GM18858 (cell line): ENCODE data around the gene PTPN7.
"Not testable (repeated sequence)": the region's sequence is repeated elsewhere in the genome, so short reads cannot be mapped to it uniquely, and the experiment has no call there.

Experiments used
- ATAC-seq: cut with Tn5 transposase; IDR thresholded peaks from one replicate; pipeline ENCODE4 v1.9.1; 2021; ENCODE audit not compliant: unreplicated experiment

Gene PTPN7

DNA sequence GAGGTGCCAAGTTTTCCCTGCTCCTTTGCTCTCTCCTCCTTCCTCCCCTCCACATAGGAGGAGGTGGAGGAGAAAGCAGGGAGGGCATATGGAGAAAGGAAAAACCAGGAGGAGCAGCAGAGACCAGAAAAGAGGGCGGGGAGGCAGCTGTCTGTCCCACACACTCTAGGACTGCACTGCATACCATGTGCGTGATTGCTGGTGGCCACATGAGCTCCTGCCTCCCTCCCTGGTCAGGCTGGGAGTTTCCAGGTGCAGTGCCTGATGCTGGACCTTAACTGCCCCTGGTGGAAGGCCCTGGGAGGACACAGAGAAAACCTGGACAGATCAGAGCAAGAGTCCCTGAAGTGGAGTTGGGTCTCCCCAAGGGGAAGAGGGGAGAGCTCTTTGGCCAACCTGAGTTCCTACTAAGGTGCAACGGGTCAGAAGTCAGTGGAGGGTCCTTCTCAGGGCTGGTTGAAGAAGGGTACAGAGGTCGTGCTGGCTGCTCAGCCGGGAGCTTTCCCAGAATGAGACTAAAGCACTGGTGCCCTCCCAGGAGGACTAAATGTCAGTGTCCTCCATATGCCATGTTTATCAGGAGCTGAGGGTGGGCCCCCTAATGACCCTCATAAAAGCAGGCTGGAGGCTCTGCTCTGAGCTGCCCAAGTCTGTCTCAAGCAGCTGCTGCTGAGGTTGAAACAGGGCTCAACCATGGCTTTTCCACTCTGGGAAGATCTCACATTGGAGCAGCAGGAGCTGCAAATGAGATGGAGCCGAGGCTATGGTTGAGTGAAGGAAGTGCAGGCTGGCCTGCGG lies 29.7 kb upstream of the PTPN7 start:
- no peak for ATAC-seq

DNA sequence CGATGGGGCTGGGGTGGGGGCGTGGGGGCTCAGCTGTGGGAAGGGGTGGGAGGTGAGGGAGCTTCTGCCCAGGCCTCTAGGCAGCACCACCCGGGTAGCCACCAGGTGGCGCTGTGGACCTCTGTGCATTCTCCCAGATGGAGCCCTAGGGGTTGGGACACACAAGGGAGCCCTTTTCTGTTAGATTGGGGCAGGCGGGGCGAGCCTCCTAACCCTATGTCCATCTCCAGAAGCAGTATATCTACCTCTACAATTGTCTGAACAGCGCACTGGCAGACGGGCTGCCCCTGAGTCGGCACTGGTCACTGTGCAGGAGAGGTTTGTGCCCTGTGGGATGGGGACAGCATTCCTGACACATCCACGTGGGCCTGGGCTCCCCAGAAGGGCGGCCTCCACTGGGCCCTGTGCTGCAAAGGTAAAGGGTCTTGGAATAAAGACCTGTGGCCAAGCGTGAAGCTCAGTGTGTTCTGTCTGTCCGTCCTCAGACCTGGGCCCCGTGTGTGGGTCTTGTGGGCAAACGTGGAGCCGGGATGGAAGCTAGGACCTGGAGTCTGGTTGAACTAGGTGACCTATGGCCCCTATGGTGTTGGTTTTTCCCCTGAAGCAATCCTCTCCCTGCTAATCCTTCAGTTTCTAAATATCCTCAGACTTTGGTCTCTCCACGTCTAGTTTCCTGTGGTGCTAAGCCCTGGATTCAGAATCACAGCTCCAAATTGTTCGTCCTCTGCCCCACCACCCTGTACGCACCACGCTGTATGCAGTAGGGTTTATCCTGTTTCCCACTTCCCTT lies 28.8 kb upstream of the PTPN7 start:
- no peak for ATAC-seq

DNA sequence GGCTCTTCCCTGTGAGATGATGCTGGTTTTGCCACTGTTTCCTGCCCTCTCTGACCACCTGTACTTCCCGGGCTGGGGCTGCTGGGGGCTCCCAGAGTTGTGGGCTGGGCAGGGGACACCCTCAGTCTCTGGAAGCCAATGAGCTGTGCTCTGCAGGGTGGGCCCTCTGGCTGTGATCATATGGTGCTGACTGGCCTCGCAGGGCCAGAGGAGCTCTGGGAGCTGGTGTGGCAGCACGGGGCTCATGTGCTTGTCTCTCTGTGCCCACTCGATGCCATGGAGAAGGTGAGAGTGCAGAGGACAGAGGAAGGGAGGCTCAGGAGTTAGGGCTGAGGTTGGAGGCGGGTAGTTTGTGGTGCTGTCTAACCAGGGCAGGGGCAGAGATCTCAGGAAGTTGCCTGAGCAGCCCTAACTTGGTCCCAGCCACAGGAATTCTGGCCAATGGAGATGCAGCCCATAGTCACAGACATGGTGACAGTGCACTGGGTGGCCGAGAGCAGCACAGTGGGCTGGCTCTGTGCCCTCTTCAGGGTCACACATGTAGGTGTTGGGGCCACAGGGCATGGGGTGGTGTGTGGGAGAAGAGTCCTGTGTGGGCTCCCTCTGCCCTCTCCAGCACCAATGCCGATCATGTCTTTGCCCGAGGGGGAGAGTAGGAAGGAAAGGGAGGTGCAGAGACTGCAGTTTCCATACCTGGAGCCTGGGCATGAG lies 27.4 kb upstream of the PTPN7 start:
- no peak for ATAC-seq

DNA sequence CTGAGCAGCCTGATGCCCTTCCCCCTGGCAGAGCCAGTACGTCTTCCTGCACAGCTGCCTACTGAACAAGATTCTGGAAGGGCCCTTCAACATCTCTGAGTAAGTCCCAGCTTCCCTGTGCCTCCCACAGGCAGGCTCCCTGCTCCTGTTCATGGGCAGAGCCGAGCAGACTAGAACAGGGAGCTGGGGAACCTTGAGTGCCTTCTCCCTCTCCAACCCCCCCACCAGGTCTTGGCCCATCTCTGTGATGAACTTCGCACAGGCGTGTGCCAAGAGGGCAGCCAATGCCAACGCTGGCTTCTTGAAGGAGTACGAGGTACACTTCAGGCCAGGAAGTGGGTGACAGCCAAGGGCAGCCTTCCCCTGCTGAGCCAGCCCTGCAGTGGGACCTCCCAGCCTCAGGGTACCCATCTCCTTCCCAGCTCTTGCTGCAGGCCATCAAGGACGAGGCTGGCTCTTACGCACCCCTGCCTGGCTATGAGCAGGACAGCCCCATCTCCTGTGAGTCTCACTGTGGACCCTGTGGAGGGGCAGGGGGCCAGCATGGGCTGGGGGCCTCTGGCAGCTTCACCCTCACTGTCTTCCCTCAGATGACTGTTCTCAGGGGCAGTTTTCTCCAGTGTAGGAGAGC lies 26.8 kb upstream of the PTPN7 start:
- no peak for ATAC-seq

DNA sequence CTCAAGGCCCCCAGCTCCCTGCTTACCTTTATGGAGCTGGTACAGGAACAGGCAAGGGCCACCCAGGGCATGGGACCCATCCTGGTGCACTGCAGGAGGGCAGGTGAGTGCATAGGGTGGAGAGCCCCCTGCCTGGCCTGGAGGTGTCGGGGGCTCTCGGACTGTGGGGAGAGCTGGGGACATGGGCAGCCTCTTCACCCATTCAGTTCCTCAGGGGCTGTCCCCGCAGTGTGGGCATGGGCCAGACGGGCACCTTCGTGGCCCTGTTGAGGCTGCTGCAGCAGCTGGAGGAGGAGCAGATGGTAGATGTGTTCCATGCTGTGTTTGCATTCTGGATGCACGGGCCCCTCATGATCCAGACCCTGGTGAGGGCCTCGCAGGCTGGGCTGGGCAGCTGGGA lies 25.9 kb upstream of the PTPN7 start:
- no peak for ATAC-seq

DNA sequence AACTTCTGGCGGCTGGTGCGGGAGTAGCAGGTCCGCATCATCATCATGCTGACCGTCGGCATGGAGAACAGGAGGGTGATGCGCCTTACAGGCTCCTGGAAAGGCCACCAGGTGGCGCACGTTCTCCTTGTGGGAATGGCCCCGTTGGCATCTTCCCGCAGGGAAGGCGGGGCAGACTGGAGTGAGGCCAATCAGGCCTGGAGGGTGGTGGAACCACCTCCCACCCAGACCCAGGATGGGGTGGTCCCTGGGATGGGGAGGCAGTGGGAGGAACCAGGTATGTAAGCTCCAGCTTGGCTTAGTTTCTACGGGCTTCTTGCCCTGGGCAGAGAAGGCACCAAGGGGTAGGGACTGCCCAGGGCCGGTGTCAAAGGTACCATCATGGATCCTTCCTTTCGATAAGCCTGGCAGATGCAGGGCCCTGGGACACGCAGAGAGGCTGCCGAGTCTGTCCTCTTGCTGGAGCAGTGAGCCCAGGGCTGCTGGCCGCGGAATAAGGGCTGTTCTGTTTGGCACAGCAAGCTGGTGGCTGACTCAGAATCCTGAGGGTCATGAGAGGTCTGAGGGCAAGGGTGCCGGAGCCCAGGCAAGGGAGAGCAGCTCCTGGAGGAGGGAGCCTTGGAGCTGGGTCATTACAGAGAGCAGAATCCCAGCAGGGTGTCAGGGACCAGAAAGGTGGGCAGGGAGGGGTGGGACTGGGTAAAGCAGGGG lies 24.5 kb upstream of the PTPN7 start:
- no peak for ATAC-seq

DNA sequence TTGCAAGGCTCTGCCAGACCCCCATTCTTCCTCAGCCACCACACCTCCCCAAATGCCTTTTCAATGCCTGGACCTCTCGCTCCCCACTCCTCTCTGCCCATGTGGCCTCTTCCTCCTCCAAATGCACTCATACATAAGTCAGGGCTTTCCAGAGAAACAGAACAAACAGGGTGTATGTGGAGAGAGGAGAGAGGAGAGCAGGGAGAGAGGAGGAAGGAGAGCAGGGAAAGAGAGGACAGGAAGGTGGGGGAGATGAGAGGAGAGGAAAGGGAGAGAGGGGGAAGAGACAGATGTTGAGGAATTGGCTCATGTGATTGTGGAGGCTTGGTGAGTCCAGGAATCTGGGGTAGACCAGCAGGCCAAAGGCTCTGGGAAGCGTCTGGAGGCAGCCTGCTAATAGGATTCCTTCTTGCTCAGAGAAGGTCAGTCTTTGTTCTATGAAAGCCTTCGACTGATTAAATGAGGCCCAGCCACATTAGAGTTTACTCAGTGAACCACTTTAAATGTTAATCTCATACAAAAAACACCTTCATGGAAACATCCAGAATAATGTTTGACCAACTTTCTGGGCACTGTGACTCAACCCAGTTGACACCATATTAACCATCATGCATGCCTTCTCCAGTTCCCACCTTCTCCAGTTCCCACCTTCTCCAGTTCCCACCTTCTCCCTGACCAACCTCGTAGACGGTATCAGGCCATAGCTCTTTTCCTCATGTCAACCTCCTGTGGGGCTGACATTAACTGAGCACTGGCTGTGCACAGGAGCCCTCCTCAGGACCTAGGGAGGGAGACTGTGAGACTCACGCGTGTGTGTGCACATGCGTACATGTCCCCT lies 21.9 kb upstream of the PTPN7 start:
- ATAC-seq: no peak

DNA sequence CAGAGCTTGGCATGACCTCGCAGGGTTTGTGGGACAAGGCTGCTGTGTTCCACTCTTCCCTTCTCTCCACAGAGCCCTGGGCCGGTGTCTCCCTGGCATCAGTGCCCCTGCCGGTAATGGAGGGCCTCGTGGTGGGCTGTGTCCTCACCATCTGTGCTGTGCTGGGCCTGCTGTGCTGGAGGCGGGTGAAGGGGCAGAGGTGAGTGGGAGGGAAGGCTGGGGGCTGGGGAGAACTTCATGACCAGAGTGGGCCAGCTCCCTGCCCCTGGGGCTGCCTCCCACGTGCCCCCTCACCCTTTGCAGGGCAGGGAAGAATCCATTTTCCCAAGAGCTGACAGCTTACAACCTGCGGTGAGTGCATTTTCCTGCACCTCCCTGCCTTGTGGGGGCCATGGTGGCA lies 21.2 kb upstream of the PTPN7 start:
- ATAC-seq: no peak

DNA sequence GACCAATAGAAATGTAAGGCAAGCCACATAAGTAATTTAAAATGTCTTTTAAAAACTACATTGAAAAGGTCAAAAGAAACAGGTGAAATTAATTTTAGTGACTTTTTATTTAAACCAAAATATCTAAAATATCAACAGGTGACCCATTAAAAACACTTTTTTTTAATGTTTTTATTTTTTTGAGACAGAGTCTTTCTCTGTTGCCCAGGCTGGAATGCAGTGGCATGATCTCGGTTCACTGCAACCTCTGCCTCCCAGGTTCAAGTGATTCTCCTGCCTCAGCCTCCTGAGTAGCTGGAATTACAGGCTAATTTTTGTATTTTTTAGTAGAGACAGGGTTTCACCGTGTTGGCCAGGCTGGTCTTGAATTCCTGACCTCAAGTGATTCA lies 20.3 kb upstream of the PTPN7 start:
- ATAC-seq: not testable (repeated sequence)

DNA sequence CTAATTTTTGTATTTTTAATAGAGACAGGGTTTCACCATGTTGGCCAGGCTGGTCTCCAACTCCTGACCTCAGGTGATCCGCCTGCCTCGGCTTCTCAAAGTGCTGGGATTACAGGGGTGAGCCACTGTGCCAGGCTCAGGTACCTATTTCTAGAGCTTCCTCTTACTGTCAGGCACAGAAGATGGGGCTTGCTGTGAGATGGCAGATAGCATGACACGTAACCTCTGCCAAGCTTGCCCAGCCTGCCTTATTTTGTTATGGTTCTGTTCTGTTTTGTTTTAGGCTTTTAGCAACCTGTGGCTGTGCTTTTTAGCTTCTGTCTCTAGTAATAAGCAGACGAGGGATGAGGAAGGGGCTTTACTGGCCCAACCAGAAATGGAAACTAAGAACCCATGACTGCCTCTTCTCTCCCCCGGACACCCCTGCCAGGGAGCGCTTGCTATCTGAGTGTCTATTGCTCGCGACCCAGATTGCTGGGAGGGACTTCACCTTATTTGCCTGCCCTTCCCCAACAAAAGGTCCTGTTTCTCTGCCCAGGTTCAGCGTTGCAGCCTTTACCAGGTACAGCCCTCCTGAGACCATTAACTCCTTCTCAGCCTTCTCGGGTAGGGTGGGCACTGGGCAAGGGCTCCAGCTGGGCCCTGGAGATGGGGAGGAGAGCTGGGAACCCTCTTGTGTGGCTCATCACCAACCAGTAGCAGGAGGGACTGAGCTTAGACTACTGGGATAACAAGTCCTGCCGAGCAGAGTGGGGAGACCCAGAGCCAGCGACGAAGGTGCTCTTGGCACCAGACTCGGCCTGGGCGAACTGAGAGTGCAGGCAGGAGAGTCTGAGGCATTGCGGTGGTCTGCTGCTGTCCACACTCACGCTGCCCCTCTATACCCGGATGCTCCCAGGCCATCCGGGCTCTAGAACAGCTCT lies 19.7 kb upstream of the PTPN7 start:
- ATAC-seq: no peak

DNA sequence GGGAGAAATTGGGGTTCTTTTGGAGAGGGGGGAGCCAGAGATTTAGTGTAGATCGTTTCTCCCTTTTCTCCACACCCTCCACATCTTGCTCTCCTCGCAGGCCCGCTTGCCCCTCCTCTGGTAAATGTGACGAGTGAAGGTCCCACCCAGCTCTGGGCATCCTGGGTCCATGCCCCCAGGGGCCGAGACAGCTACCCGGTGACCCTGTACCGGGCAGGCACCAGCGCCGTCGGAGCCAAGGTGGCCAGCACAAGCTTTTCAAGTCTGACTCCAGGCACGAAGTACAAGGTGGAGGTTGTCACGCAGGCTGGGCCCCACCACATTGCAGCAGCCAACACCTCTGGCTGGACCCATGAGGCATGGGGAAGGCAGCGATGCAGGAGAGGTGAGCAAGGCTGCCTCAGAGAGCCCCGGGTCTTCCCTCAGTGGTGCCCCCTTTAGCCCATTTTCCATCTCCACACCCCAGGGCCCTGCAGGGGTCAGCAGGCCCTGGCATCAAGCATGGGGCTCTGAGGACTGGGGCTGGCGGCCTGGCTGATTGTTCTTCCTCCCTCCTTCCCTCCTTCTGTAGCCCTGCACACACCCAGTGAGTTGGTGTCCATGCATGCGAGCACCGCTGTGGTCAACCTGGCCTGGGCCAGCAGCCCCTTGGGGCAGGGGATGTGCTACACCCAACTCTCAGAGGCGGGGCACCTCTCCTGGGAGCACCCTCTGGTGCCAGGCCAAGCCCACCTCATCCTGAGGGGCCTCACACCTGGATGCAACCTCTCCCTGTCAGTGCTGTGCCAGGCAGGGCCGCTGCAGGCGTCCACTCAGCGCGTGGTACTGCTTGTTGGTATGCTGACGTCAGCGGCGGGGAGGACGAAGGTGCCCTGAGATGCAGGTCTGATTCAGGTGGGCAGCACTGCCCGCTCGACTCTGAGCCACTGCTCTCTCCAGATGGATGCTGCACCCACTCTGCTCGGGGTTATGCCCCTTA lies 16.8 kb upstream of the PTPN7 start:
- no peak for ATAC-seq

DNA sequence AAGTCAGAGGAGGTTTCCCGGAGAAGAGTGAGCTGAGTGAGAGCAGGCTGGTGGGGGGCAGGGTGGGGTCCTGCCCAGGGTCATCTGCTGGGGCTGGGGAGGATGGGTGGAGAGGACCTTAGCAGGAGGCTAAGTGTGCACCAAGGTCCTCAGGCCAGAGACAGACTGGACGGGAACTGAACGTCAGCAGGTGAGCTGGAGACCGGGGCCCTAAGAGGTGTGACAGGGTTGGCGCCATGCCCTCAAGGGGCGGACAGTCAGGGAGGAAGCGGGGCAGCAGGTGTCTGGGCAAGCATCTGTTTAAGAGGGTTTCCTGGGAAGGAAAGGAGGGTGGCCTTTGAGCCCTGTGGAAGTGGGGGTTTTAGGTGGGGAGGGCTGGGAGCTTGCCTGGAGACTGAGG lies 13.6 kb upstream of the PTPN7 start:
- ATAC-seq: no peak

DNA sequence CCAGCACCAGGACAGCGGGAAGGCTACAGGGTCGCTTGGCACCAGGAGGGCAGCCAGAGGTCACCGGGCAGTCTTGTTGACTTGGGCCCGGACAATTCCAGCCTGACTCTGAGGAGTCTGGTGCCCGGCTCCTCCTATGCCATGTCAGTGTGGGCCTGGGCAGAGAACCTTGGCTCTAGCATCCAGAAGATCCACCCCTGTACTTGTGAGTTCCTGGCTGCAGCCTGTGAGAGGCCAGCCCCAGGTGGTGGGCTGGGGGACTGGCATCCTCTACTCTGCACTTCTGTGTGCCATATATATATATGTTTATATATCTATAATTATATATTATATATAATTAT lies 11.6 kb upstream of the PTPN7 start:
- ATAC-seq: no peak

DNA sequence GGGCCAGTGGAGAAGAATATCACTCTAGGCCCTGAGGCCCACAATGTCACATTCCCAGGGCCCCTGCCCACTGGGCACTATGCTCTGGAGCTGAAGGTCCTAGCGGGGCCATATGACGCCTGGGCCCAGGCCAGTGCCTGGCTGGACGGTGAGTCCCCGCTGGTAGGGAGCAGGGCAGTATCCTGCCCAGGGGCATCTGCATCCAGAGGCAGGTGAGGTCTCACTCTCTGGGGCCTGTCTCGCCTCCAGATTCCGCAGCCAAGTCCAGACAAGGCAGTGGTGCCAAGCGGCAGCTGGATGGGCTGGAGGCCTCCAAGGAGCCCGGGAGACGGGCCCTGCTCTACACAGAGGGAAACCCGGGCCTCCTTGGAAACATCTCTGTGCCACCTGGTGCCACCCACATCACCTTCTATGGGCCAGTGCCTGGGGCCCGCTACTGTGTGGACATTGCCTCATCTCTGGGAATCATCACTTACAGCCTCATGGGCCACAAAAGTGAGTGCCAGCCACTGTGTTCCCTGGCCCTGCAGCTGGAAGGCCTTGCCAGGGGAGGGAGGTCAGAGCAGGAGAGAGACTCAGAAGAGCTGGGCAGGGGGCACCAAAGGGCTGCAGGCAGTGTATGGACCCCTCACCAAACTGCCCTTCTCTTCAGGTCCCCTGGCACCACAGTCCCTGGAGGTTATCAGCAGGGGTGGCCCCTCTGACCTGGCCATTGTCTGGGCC lies 11.1 kb upstream of the PTPN7 start:
- ATAC-seq: no peak

DNA sequence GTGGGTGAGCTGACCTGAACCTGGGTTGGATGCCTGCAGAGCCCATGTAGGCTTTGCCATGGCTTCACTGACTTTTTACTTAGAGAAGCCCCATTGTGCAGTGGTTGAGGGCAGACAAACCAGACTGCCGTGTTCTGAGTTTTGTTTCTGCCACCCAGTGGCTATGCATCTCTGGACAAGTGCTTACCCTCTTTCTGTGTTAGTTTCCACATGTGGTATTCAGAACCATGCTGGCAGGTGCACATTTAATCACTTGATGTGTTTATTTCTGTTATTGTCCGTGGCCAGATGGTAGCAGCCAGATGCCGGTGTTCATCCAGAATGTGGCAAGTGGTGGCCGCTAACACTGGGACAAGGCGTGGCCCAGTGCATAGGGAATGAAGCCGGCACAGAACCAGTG lies 10.3 kb upstream of the PTPN7 start:
- no peak for ATAC-seq

DNA sequence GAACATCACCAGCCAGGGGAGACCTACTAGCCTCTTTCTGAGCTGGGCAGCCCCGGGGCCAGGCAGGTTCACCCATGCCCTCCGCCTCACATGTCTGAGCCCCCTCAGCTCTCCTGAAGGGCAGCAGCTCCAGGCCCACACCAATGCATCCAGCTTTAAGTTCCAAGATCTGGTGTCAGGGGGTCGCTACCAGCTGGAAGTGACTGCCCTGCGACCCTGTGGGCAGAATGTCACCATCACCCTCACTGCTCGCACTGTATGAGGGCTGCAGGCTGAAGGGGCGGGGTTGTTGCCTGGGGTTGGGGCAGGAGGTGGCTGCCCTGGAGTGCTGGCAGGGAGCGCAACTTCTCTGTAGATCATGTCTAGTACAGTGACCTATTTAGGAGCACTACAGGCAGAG lies 8.5 kb upstream of the PTPN7 start:
- no peak for ATAC-seq
